ENCODE measurements around the gene PIGR. TPM values are rescaled to one million over a fixed set of nuclear protein-coding genes. Genes with fewer than 3 reads are reported as not detected.

PIGR gene
- total RNA-seq, 1 experiment from 2014 or later = 2.6 TPM

DNA sequence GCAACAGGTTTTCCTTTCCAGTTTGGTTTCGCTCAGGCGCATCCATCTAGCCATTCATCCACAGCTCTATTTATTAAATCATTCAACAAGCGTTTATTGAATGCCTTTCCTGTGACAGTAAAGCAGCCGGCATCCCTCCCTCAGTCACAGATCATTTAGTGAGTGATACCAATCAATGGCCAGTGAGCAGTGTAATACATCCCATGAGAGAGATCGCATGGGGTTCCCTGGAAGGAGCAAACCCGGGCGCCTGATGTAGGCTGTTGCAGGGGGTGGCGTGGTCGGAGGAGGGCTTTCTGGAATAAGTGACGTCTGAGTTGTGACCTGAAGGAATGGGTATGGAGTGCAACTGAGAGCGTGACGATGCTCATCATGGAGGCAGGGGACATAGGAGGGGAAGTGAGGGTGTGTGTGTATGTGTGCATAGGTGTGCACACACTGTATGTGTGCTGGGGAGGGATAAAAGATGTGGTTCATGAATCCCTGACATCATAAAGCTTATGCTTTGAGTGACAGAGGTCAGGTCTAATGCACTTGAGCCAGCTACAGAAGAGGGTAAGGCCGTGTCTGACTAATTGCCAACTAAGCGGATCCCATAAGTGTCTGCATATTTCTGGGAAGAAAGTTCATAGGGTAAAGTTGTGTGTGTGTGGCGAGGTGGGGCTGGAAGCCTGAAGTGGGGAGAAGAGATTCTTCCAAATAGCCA lies 31.1 kb downstream of the PIGR start:
- Histone ChIP-seq H3K9ac (ENCODE audit: low read length) (no peak overlapping the region), H3K4me2 (ENCODE audit: low read length) (no peak overlapping the region), H3K79me2 (ENCODE audit: insufficient read depth, low read length) (no peaks in the 10 kb centered on the region), H3K36me3 (ENCODE audit: control insufficient read depth in 1 of 2, insufficient read depth in 2 of 2, low read length in 2 of 2) (no peaks in the 10 kb centered on the region), H4K20me1 (ENCODE audit: insufficient read depth) (no peaks in the 10 kb centered on the region), H3K9me2 (ENCODE audit: insufficient read depth) (no peaks in the 10 kb centered on the region), H3K4me3 (replicated peaks in 1 of 2; ENCODE audit: low read depth in 1 of 2, low read length in 2 of 2) (no peak overlapping the region), H3K9me3 (ENCODE audit: control insufficient read depth in 1 of 2, insufficient read depth in 1 of 2, low read depth in 1 of 2, low read length in 2 of 2) (no peaks in the 10 kb centered on the region), H2AFZ (ENCODE audit: low read depth, low read length, poor library complexity, severe bottlenecking) (no peak overlapping the region), H3K27ac (ENCODE audit: low read depth, low read length) (no peak overlapping the region), H3K4me1 (ENCODE audit: control insufficient read depth in 1 of 2, insufficient read depth in 2 of 2, low read length in 2 of 2) (no peaks in the 10 kb centered on the region; a peak in 1 of 4 replicates), H3K27me3 (ENCODE audit: insufficient read depth, low read length) (no peaks in the 10 kb centered on the region; the same call in 1 of the 2 replicates)
- CTCF ChIA-PET = interaction anchor here (1.0 kb wide), 1 partner anchor 67 kb away, joined by 3 read pairs; no protein-coding TSS in a partner anchor
- RAD21 ChIA-PET (ENCODE audit: low non-redundant PET in 1 of 2, low total read pairs in 2 of 2, uncharacterized antibody in 2 of 2, unreplicated experiment in 2 of 2) = no interaction called here
- BruUV-seq (replicated peaks) = no TSS peak
- ATAC-seq (no peak), DNase-seq (ENCODE audit: low read depth, low spot score) (no peak)
- POLR2A ChIA-PET = no interaction called here
- intact Hi-C loops (cut with micrococcal nuclease) = no loop called here
- TF ChIP-seq, protein P1, sequence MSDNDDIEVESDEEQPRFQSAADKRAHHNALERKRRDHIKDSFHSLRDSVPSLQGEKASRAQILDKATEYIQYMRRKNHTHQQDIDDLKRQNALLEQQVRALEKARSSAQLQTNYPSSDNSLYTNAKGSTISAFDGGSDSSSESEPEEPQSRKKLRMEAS (IDR thresholded peaks at IDR 0.05) = no peak

DNA sequence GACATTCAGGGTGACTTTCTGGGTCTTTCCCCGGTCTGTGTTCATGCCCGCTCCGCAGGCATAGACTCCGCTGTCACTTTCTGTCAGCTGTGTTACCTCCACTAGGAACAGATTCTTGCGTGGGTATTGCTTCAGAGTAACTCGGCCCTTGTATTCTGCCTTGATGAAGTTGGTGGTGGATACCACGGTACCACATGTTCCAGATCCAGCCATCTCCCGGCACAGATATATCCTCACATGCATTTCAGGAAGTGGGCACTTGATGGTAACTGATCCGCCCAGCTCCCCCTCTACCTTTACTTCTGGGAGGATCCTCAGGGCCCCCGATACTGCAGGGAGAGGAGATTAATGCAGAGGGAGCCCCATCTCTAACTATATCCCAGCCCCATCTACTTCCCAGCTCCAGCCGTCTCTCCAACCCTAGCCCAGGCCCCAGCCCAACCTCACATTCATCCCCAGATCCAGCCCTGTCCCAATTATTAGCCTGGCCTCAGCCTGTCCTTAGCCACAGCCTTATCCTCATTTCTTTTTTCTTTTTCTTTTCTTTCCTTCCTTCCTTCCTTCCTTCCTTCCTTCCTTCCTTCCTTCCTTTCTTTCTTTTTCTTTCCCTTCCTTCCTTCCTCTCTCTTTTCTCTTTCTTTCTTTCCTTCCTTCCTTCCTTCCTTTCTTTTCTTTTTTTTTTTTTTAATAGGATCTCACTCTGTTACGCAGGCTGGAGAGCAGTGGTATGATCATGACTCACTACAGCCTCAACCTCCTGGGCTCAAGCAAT lies 32.3 kb downstream of the PIGR start:
- Histone ChIP-seq H2AFZ (ENCODE audit: low read depth, low read length, poor library complexity, severe bottlenecking) (no peak overlapping the region), H3K79me2 (ENCODE audit: insufficient read depth, low read length) (no peaks in the 10 kb centered on the region), H3K4me3 (replicated peaks in 1 of 2; ENCODE audit: low read depth in 1 of 2, low read length in 2 of 2) (no peak overlapping the region), H3K4me2 (ENCODE audit: low read length) (no peak overlapping the region), H3K27ac (ENCODE audit: low read depth, low read length) (no peak overlapping the region), H3K9me3 (ENCODE audit: control insufficient read depth in 1 of 2, insufficient read depth in 1 of 2, low read depth in 1 of 2, low read length in 2 of 2) (no peaks in the 10 kb centered on the region), H3K9ac (ENCODE audit: low read length) (no peak overlapping the region), H3K27me3 (ENCODE audit: insufficient read depth, low read length) (no peaks in the 10 kb centered on the region; the same call in 1 of the 2 replicates), H3K9me2 (ENCODE audit: insufficient read depth) (no peaks in the 10 kb centered on the region), H3K36me3 (ENCODE audit: control insufficient read depth in 1 of 2, insufficient read depth in 2 of 2, low read length in 2 of 2) (no peaks in the 10 kb centered on the region), H4K20me1 (ENCODE audit: insufficient read depth) (no peaks in the 10 kb centered on the region), H3K4me1 (ENCODE audit: control insufficient read depth in 1 of 2, insufficient read depth in 2 of 2, low read length in 2 of 2) (peaks cover 0 to 10% of the 10 kb centered on the region in 2 experiments; a peak in 2 of 4 replicates)
- BruUV-seq (replicated peaks) = no TSS peak
- ChIA-PET POLR2A (no interaction called here), RAD21 (ENCODE audit: low non-redundant PET in 1 of 2, low total read pairs in 2 of 2, uncharacterized antibody in 2 of 2, unreplicated experiment in 2 of 2) (no interaction called here), CTCF (interaction anchor here (2.9 to 3.0 kb wide), 2 partner anchors 19 to 68 kb away, joined by 15 to 48 read pairs; no protein-coding TSS in a partner anchor)
- ATAC-seq (no peak), DNase-seq (ENCODE audit: low read depth, low spot score) (no peak)
- TF ChIP-seq TCF7L2 (IDR thresholded peaks at IDR 0.05; ENCODE audit: borderline replicate concordance, extremely low read depth, insufficient read depth, insufficient read length) (no peak), EZH2 (IDR thresholded peaks at IDR 0.05) (no peak), REST (IDR thresholded peaks at IDR 0.05; ENCODE audit: low read depth) (no peak), ZBTB33 (IDR thresholded peaks at IDR 0.05; ENCODE audit: extremely low read depth, insufficient replicate concordance, low read length) (no peak), ZFX (IDR thresholded peaks at IDR 0.05) (no peak), RAD21 (IDR thresholded peaks at IDR 0.05; ENCODE audit: low read depth) (no peak), ELF1 (IDR thresholded peaks at IDR 0.05; ENCODE audit: borderline replicate concordance, low read depth) (no peak), EGR1 (IDR thresholded peaks at IDR 0.05; ENCODE audit: low read depth) (no peak), YY1 (IDR thresholded peaks at IDR 0.05; ENCODE audit: extremely low read depth, insufficient replicate concordance, low read depth, low read length) (no peak)
- intact Hi-C loops (cut with micrococcal nuclease) = loop anchor here (2.0 to 5.0 kb wide), 4 partner anchors 57 to 437 kb away; no protein-coding TSS in a partner anchor

Data from HCT116 (cell line).